ENCODE measurements around the gene MUS81. TPM values are rescaled to one million over a fixed set of nuclear protein-coding genes. Genes with fewer than 3 reads are reported as not detected.
"Not testable (repeated sequence)": the region's sequence is repeated elsewhere in the genome, so short reads cannot be mapped to it uniquely, and the experiment has no call there.

Gene MUS81
- total RNA-seq, 8 experiments from 2014 or later = 27.4 to 47.3 (median 42.1) TPM

DNA sequence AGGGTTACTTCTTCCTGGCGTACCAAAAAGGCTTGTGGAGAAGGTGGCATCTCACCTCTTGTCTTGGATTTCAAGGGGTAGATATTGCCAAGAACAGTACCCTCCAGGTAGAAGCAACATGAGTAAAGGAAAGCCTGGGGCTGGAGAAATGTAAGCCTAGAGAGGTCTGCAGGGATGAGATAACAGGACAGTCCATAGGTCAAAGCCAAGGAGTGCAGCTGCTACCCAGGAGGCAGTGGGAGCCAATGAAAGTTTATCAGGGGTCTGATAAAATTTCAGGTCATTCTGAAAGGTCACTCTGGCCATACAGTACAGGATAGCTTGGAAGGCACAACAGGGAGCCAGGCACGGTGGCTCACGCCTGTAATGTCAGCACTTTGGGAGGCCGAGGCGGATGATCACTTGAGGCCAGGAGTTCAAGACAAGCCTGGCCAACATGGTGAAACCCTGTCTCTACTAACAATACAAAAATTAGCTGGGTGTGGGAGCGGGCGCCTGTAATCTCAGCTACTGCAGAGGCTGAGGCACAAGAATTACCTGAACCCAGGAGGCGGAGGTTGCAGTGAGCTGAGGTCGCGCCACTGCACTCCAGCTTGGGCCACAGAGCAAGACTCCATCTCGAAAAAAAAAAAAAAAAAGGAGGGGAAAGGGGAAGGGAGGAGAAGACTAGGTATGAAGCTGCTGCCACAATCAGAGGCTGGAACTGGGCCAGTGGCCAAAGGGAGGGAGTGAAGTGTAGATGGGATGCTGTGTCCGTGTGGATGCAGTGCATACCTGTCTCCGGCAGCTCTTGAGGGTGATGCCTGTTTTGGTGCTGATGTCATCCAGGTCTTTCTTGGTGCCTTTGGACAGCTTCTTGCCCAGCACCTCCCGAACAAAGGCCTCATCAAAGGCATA lies 26.8 kb downstream of the MUS81 start:
- Histone ChIP-seq H3K27ac (peak overlapping the region; percentile 88), H3K4me1 (replicated peaks in 1 of 2) (peaks cover 28 to 34% of the 10 kb centered on the region in 2 donors), H3K4me3 (peak overlapping the region; percentile 55 to 95 (median 58))
- in situ Hi-C loops (cut with MboI; ENCODE audit: low pct_unique_long_range_greater_than_20kb in 2 of 9, low sequenced_read_pairs in 9 of 9, unreplicated experiment in 9 of 9) = loop anchor here in 2 of 9 experiments (10.0 to 25.0 kb wide), 2 partner anchors 98 to 100 kb away; no protein-coding TSS in a partner anchor
- WGBS, 10 experiments = 30 to 100% (median 87%) methylated on average over 1 to 9 of the region's 14 CpGs
- no peak for ATAC-seq (replicated peaks in 6 of 8)

DNA sequence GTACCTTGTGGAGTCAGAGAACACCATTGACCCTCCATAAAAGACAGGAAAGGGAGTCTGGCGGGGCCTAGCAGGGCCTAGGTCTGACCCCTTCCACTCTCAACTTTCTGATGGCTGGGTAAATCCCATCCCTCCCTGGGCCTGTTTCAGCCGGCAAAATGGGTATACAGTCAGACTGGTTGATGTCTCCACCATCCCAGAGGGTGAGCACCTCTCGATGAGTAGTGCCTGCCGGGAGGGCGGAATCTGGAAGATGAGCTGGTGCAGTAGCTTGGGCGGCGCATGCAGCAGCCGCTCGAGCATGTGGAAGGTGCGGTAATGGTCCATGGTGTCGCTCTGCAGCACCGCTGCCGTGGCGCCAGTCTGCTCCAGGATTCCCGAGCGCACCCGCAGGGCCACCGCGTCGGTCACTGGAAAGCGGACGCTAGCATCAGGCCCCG lies 27.5 kb downstream of the MUS81 start:
- Histone ChIP-seq H3K27ac (peak overlapping the region; percentile 88), H3K4me3 (peak overlapping the region; percentile 55 to 95 (median 58)), H3K4me1 (replicated peaks in 1 of 2) (peaks cover 31 to 34% of the 10 kb centered on the region in 2 donors)
- in situ Hi-C loops (cut with MboI; ENCODE audit: low pct_unique_long_range_greater_than_20kb in 2 of 9, low sequenced_read_pairs in 9 of 9, unreplicated experiment in 9 of 9) = loop anchor here in 2 of 9 experiments (10.0 to 25.0 kb wide), 2 partner anchors 97 to 100 kb away; no protein-coding TSS in a partner anchor
- peak in 3 of 8 experiments; percentile 3 to 6 (median 5) for ATAC-seq (replicated peaks in 6 of 8)
- 0 to 10% (median 0%) methylated on average over 1 to 9 of the region's 23 CpGs; no CpG with 5 or more reads in 4 of the 10 experiments for WGBS, 10 experiments

DNA sequence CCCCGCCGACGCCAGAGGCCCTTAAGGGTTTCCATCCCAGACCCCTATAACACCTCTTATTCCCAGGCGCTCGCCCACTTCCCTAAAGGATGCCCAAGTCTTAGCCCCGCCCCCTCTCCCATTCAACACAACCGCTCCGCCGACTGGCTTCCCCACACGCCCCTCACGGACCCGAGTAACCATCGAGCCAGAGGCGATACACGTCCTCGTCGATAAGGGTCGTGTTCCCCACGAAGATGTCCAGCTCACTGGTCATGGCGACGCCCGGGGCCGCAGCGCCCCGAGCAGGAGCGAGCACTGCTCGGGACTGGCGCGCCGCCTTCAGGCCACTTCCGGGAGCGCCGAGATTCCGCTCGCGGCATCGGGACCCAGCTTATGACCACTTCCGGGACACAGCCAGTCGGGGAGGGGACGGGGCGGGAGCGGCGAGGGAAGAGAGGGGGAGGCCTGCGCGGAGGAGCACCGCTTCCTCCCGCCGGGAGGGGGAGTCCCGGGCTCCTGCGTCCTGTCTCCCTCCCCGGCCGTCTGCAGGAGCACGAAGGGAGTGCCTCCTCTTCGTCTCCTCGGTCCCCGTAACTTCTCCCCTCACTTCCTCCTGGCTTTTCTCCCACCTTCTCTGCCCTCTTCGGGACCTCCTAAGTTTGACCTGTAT lies 28.1 kb downstream of the MUS81 start, which contains the start of gene FIBP:
Gene FIBP (minus strand): TSS at position 309 of the 652 bp plus-strand sequence. CDS start 53 bp downstream, at position 256.
- ATAC-seq (replicated peaks in 6 of 8) = peak; percentile 40 to 81 (median 78)
- peak within 1 kb of the TSS; percentile 55 to 95 (median 58) for H3K4me3 ChIP-seq
- peaks cover 32 to 34% of the 10 kb centered on the region in 2 donors for H3K4me1 ChIP-seq (replicated peaks in 1 of 2)
- peak within 1 kb of the TSS; percentile 88 for H3K27ac ChIP-seq
- in situ Hi-C loops (cut with MboI; ENCODE audit: low pct_unique_long_range_greater_than_20kb in 2 of 9, low sequenced_read_pairs in 9 of 9, unreplicated experiment in 9 of 9) = loop anchor here in 2 of 9 experiments (10.0 to 25.0 kb wide), 2 partner anchors 97 to 99 kb away; no protein-coding TSS in a partner anchor
- WGBS, 10 experiments = 0 to 5% (median 0%) methylated on average over 1 to 23 of the region's 57 CpGs; no CpG with 5 or more reads in 5 of the 10 experiments

DNA sequence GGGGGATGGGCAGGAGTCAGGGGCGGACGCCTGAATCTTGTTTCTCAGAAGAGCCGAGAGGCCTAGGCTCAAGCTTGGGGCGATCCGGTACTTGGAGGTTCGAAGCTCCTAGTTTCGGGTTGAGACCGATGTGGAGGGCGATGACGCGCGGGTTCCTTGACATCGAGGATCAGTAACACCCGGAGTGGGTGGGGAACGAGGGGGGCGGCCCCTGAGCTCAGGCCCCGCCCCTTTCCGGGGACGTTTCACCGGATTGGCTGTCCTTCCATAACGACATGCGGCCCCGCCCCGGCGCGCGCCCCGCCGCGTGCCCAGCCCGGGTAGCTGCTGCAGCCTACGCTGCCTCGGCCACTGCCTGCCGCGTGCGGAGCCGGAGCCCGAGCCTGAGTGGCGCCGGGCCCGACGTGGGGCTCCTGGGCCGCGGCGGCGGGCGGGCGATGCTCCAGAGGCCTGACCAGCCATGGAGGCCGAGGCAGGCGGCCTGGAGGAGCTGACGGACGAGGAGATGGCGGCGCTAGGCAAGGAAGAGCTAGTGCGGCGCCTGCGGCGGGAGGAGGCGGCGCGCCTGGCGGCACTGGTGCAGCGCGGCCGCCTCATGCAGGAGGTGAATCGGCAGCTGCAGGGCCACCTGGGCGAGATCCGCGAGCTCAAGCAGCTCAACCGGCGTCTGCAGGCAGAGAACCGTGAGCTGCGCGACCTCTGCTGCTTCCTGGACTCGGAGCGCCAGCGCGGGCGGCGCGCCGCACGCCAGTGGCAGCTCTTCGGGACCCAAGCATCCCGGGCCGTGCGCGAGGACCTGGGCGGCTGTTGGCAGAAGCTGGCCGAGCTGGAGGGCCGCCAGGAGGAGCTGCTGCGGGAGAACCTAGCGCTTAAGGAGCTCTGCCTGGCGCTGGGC lies 30.3 kb downstream of the MUS81 start, which contains the start of gene CCDC85B:
Gene CCDC85B (plus strand): TSS at position 350 of the 895 bp plus-strand sequence. CDS start 111 bp downstream, at position 461.
- in situ Hi-C loops (cut with MboI; ENCODE audit: low pct_unique_long_range_greater_than_20kb in 2 of 9, low sequenced_read_pairs in 9 of 9, unreplicated experiment in 9 of 9) = loop anchor here in 1 of 9 experiments (25.0 kb wide), 1 partner anchor 97 kb away; no protein-coding TSS in a partner anchor
- WGBS, 10 experiments = 0 to 1% (median 0%) methylated on average over 1 to 33 of the region's 94 CpGs; no CpG with 5 or more reads in 4 of the 10 experiments
- peaks cover 34 to 36% of the 10 kb centered on the region in 2 donors for H3K4me1 ChIP-seq (replicated peaks in 1 of 2)
- H3K4me3 ChIP-seq = peak within 1 kb of the TSS; percentile 52 to 65 (median 54)
- H3K27ac ChIP-seq = peak within 1 kb of the TSS; percentile 45 to 65
- peak; percentile 33 to 70 (median 64) for ATAC-seq (replicated peaks in 6 of 8)

DNA sequence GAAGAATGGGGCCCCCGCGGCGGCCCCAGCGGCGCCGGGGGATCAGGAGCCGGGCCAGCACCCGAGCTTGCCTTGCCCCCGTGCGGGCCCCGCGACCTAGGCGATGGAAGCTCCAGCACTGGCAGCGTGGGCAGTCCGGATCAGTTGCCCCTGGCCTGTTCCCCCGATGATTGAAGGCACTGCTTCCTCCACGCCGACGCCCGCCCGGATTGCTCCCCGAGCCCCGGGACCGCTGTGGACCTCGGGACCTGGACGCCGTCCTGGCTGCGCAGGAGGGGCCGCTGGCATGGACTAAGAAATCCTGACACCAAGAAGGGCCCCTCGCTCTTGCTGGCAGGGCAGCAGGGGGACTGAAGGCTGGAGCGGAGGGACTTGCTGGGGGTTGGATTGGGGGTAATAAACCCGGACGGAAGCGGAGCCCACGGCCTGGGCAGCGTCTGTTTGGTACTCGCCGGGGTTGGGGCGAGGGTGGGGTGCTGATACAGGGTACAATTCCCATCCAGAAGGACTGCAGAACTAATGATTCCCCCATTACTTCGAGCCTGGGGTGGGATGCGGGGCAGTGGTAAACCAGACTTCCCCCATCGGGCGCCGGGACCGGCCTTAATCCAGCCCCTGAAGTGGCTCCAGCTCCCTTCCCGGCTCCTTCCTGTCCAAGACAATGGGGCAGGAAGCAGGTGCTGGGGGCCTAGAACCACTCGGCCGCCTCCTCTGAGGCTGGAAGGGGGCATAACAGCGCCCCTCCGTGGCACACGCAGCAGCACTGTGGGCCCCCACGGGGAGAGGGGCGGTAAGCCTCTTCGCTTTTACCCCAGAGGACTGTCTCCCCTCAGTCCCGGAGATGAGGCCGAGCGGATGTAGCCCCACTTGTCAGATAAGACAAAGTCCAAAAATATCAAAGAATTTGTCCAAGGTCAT lies 31.2 kb downstream of the MUS81 start:
- Histone ChIP-seq H3K4me3 (peak overlapping the region; percentile 52 to 65 (median 54)), H3K4me1 (replicated peaks in 1 of 2) (peaks cover 34 to 36% of the 10 kb centered on the region in 2 donors), H3K27ac (no peak overlapping the region)
- 10 to 43% (median 33%) methylated on average over 2 to 10 of the region's 57 CpGs; no CpG with 5 or more reads in 4 of the 10 experiments for WGBS, 10 experiments
- in situ Hi-C loops (cut with MboI; ENCODE audit: low pct_unique_long_range_greater_than_20kb in 2 of 9, low sequenced_read_pairs in 9 of 9, unreplicated experiment in 9 of 9) = loop anchor here in 1 of 9 experiments (25.0 kb wide), 1 partner anchor 96 kb away; no protein-coding TSS in a partner anchor
- ATAC-seq (replicated peaks in 6 of 8) = no peak

DNA sequence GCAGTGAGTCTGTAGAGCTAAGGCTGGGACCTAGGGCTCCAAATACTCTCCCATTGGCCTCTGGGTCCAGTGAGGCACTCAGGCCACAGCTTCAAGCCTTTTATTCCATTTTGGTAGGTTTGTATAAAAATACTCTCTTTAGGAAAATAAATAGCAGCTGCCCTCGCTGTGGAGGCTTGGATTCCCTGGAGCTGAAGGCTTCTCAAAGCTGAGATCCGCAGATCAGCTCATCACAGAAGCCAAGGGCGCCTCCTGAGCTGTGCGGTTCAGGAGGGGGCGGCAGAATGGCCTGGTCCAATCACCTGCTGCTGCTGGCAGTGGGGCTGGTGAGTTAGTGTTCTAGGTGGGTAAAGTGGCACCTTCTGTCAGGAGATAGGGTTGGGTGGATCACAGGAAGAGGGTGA lies 31.9 kb downstream of the MUS81 start:
- 55 to 88% (median 61%) methylated on average over 2 to 4 of the region's 5 CpGs; no CpG with 5 or more reads in 7 of the 10 experiments for WGBS, 10 experiments
- in situ Hi-C loops (cut with MboI; ENCODE audit: low pct_unique_long_range_greater_than_20kb in 2 of 9, low sequenced_read_pairs in 9 of 9, unreplicated experiment in 9 of 9) = loop anchor here in 1 of 9 experiments (25.0 kb wide), 1 partner anchor 95 kb away; no protein-coding TSS in a partner anchor
- H3K4me3 ChIP-seq = peak overlapping the region; percentile 52 to 65 (median 54)
- peaks cover 29 to 30% of the 10 kb centered on the region in 2 donors for H3K4me1 ChIP-seq (replicated peaks in 1 of 2)
- H3K27ac ChIP-seq; ATAC-seq (replicated peaks in 6 of 8): not testable (repeated sequence)

DNA sequence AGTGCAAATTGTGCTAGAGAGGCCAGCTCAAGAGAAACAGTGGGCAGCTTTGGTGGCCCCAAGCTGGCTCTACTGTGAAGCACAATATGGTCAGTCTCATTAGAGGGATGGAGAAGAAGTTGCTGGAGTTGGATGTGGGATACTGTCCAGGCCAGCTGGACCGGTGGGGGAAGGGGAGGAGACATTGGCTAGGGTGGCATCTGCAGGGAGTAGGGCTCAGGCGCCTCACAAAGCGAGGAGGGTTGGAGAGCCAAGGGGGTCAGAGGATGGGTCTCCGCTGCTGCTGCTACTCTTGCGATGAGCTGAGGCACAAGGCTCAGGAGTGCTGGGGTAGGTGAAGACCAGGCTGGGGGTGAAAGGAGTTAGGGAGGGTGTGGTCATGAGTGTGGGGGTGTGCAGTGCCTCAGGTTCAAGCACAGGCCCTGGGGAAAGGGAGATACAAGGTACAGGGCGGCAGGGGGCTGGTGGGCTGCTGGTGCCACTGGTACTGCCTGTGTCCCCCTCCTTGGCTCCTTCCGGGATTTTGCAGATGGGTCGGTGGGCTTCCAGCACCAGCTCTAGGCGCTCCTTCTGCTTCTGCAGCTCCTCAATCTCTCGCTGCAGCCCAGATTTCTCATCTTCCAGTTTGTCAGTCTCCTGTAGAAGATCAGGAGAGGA lies 32.6 kb downstream of the MUS81 start:
- Histone ChIP-seq H3K4me3 (no peak overlapping the region), H3K27ac (no peak overlapping the region), H3K4me1 (replicated peaks in 1 of 2) (peaks cover 24 to 26% of the 10 kb centered on the region in 2 donors)
- in situ Hi-C loops (cut with MboI; ENCODE audit: low pct_unique_long_range_greater_than_20kb in 2 of 9, low sequenced_read_pairs in 9 of 9, unreplicated experiment in 9 of 9) = loop anchor here in 1 of 9 experiments (25.0 kb wide), 1 partner anchor 95 kb away; no protein-coding TSS in a partner anchor
- ATAC-seq (replicated peaks in 6 of 8) = no peak
- 80 to 83% methylated on average over 2 to 4 of the region's 10 CpGs; no CpG with 5 or more reads in 8 of the 10 experiments for WGBS, 10 experiments

DNA sequence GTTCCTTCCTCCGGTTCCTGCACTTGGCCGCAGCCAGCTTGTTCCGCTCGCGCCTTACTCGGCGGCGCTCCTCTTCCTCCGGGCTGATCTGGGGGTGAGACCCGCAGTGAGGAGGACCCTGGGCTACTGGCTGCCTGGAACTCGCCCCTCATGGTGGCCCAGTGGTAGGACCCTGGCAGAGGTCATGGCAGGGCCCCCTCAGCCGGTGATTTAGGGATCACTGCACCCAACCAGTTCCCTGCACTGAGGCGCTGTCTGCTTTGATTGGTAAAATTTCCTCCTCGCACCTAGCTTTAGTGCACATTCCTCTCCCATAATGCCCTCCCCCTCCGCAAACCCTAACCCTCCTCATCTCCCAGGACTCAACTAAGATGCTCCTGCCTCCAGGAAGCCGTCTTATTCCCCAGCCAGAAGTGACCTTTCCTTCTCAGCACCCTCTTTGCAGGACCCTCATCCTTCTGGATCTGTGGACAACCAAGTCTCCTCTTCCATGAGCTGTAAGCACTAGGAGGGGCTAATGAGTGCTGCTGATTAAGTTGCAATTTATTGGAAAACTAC lies 33.9 kb downstream of the MUS81 start:
- Histone ChIP-seq H3K27ac (peak overlapping the region in 1 of 2 donors; percentile 15), H3K4me1 (replicated peaks in 1 of 2) (peaks cover 22 to 24% of the 10 kb centered on the region in 2 donors), H3K4me3 (no peak overlapping the region)
- in situ Hi-C loops (cut with MboI; ENCODE audit: low pct_unique_long_range_greater_than_20kb in 2 of 9, low sequenced_read_pairs in 9 of 9, unreplicated experiment in 9 of 9) = loop anchor here in 1 of 9 experiments (25.0 kb wide), 1 partner anchor 93 kb away; no protein-coding TSS in a partner anchor
- no peak for ATAC-seq (replicated peaks in 6 of 8)
- 84 to 100% (median 90%) methylated on average over 1 to 12 of the region's 16 CpGs; no CpG with 5 or more reads in 4 of the 10 experiments for WGBS, 10 experiments

DNA sequence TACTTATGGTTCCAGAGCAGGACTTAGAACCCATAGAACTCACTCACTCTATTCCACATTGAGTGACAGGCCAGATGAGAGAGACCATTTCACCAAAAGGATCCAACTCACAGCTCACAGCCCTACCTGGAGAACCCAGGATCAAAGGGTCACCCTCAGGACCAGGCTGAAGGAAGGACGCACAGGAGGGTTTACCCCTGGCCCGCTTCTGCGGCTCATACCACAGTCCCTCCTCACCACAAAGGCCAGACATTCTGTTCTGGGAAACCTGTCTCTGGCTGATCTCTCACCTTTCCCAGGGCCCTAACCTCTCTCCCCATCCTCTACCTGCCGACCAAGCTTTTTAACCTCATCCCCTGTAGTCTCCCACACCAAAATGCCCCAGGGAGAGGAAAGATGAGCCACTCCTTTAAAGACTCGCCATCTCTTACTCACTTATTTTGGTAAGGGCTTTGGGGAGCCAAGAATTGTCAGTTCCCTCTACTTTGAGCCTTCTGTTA lies 35.3 kb downstream of the MUS81 start:
- no peak for ATAC-seq (replicated peaks in 6 of 8)
- no peak overlapping the region for H3K27ac ChIP-seq
- WGBS, 10 experiments = 11 to 100% (median 79%) methylated on average over 1 to 4 of the region's 5 CpGs; no CpG with 5 or more reads in 2 of the 10 experiments

More for the DNA sequence above, 35.3 kb downstream of the MUS81 start:
- Histone ChIP-seq H3K4me1 (replicated peaks in 1 of 2) (peaks cover 12 to 16% of the 10 kb centered on the region in 2 donors), H3K4me3 (no peak overlapping the region)
- in situ Hi-C loops (cut with MboI; ENCODE audit: low pct_unique_long_range_greater_than_20kb in 2 of 9, low sequenced_read_pairs in 9 of 9, unreplicated experiment in 9 of 9) = loop anchor here in 1 of 9 experiments (25.0 kb wide), 1 partner anchor 92 kb away; no protein-coding TSS in a partner anchor

Measured in motor neuron (in vitro differentiated cells).